GM10248 (cell line): ENCODE data around the gene IGSF8.
"Not testable (repeated sequence)": the region's sequence is repeated elsewhere in the genome, so short reads cannot be mapped to it uniquely, and the experiment has no call there.

Experiments
- CTCF ChIA-PET: fragments of 300-600 bp; sonication (Branson Sonifier 250); formaldehyde crosslinking; extraction: SDS; loops from one replicate; lab custom pipeline; 2021; ENCODE audit warnings: antibody characterized with exemption; lab: Yijun Ruan, JAX
- POLR2A ChIA-PET: fragments of 350-650 bp; sonication (Branson Sonifier 250); formaldehyde crosslinking; extraction: SDS; loops from one replicate; lab custom pipeline; 2020; ENCODE audit warnings: antibody characterized with exemption; lab: Yijun Ruan, JAX
- DNase-seq: peaks from one replicate; pipeline ENCODE4 v3.0.0; 2012; ENCODE audit errors: extremely low spot score
- CTCF ChIP-seq: IDR thresholded peaks from 2 replicates; pipeline ENCODE4 v1.5.1; 2012; ENCODE audit warnings: mild to moderate bottlenecking, low read depth; ENCODE audit errors: extremely low read depth, missing control alignments, control extremely low read depth

Gene IGSF8

GRCh38 chr1:160117300-160117699 is 18.9 kb upstream of the IGSF8 start:
- POLR2A ChIA-PET, result no interaction called here
- TF ChIP-seq CTCF, result no peak
- no peak for DNase-seq
- CTCF ChIA-PET, result interaction anchor here (0.9 to 1.8 kb wide), 5 partner anchors 9 to 71 kb away, joined by 3 to 5 read pairs (median 3); no protein-coding TSS in a partner anchor

GRCh38 chr1:160116283-160117147 is 18.1 kb upstream of the IGSF8 start:
- POLR2A ChIA-PET, result no interaction called here
- CTCF ChIA-PET, result interaction anchor here (0.9 to 1.8 kb wide), 5 partner anchors 9 to 71 kb away, joined by 3 to 5 read pairs (median 3); no protein-coding TSS in a partner anchor
- DNase-seq, result no peak
- TF ChIP-seq CTCF, result no peak

GRCh38 chr1:160115545-160116282 is 17.3 kb upstream of the IGSF8 start, which contains the start of gene ATP1A2:
TSS of gene ATP1A2 (plus strand) at chr1:160115759. CDS start at chr1:160115862, 103 bp downstream.
- no peak for TF ChIP-seq CTCF
- DNase-seq, result no peak
- CTCF ChIA-PET, result interaction anchor here (1.2 to 1.3 kb wide), 2 partner anchors 10 to 15 kb away, joined by 3 to 4 read pairs; no protein-coding TSS in a partner anchor
- POLR2A ChIA-PET, result no interaction called here

- ChIA-PET CTCF (interaction anchor here (1.3 kb wide), 1 partner anchor 13 kb away, joined by 4 read pairs; no protein-coding TSS in a partner anchor), POLR2A (no interaction called here)
- TF ChIP-seq CTCF, result no peak
- DNase-seq, result no peak
These were observed 15.7 kb upstream of the IGSF8 start for GRCh38 chr1:160114085-160114484.

GRCh38 chr1:160113407-160113806 is 15.0 kb upstream of the IGSF8 start:
- no peak for TF ChIP-seq CTCF
- POLR2A ChIA-PET, result no interaction called here
- CTCF ChIA-PET, result interaction anchor here (1.0 kb wide), 1 partner anchor 9 kb away, joined by 3 read pairs; no protein-coding TSS in a partner anchor
- DNase-seq, result no peak

DNA sequence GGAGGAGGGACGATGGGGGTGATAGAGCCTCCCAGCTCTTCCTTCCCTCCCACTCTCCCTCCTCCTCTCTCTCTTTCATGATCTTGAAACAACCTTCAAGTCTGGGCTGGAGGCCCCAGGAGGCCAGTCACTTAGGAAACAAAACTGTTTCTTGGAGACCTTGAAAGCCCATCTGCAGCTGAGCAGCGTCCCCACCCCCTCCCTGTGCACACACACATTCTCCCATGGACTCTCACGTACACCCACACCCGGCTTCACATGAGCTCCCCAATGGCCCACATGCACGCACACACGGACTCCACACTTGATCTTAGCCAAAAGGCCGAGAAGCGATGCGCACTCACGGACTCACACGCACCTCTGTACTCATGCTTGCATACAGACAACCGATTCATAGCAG is 13.9 kb upstream of the IGSF8 start:
- CTCF ChIA-PET, result interaction anchor here (0.7 to 1.1 kb wide), 2 partner anchors 81 to 264 kb away, joined by 3 read pairs; no protein-coding TSS in a partner anchor
- POLR2A ChIA-PET, result no interaction called here
- no peak for TF ChIP-seq CTCF
- no peak for DNase-seq

- CTCF ChIA-PET, result interaction anchor here (1.5 to 1.8 kb wide), 2 partner anchors 51 to 265 kb away, joined by 3 to 4 read pairs; no protein-coding TSS in a partner anchor
- POLR2A ChIA-PET, DNase-seq: not testable (repeated sequence)
These were observed 13.0 kb upstream of the IGSF8 start for GRCh38 chr1:160111462-160111861.
